A549 treated with Mapracorat at 1 μM for 4 hours (cell line): ENCODE results near the gene SSX2B. TPM values are rescaled to one million over a fixed set of nuclear protein-coding genes. Genes with fewer than 3 reads are reported as not detected.

Experiments
- total RNA-seq: library from RNA; stranded (reverse); fragments of 200-300 nt; extraction: Qiagen RNA extraction; gene quantifications from 5 replicates; pipeline ENCODE4 v1.2.3, GENCODE V29; 2022

The SSX2B gene
- not detected in 5 replicates for total RNA-seq

DNA sequence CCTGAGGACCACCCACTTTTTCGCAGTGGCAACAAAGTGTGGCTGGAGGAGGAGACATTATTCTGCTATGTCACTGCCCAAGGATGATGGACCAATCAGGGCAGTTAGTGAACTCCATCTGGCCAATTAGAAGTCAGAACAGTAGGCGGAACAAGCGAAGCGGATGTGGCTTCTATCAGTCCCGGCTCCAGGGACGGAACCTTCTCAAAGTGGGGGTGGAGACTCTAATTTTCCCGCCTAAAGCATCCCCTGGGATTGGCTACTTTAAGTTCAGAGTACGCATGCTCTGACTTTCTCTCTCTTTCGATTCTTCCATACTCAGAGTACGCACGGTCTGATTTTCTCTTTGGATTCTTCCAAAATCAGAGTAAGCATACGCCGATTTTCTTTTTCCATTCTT lies at the start of gene SSX2B:
TSS of gene SSX2B (plus strand) at position 301 of the 400 bp plus-strand sequence. CDS start 1,429 bp downstream, outside the sequence.

DNA sequence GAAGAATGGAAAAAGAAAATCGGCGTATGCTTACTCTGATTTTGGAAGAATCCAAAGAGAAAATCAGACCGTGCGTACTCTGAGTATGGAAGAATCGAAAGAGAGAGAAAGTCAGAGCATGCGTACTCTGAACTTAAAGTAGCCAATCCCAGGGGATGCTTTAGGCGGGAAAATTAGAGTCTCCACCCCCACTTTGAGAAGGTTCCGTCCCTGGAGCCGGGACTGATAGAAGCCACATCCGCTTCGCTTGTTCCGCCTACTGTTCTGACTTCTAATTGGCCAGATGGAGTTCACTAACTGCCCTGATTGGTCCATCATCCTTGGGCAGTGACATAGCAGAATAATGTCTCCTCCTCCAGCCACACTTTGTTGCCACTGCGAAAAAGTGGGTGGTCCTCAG lies 44.0 kb upstream of the SSX2B start, which contains the start of gene SSX2:
TSS of gene SSX2 (minus strand) at position 101 of the 400 bp plus-strand sequence. CDS start 1,429 bp downstream, outside the sequence.

DNA sequence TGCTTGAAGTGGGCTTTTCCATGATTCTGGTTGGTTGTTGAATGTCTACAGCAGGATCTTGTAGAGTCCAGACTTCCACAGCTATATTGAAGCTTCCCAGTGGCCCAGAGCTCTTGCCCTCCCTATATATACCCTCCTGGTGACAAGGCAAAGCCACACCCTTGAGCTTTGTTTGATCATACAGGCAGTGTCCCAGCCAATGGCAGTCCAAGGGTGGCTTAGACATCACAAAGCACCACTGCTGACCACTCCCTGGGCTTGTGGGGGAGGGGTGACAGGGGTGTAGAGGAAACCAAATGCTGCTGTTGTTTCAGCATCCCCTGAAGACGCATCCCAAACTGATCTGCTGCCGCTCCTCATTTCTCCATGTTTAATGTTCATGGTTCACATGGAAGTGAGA lies 46.3 kb downstream of the SSX2B start, which contains the start of gene SPANXN5:
TSS of gene SPANXN5 (minus strand) at position 101 of the 400 bp plus-strand sequence. CDS start at position 22, 79 bp downstream.

Other genes starting within 250 kb of the SSX2B start
- gene XAGE1B, start 234.2 kb upstream of the SSX2B start, total RNA-seq: 186 to 255 TPM (median 206 TPM) in 5 replicates
- not detected in 5 replicates for gene SSX7, start 96.4 kb upstream of the SSX2B start, total RNA-seq
- not detected in 5 replicates for gene SSX2, start 44.1 kb upstream of the SSX2B start, total RNA-seq
- not detected in 5 replicates for gene SPANXN5, start 46.2 kb downstream of the SSX2B start, total RNA-seq
- gene XAGE5, start 60.0 kb downstream of the SSX2B start, total RNA-seq: not detected in 5 replicates
- gene XAGE3, start 116.8 kb downstream of the SSX2B start, total RNA-seq: not detected in 5 replicates
- 10.5 to 18.4 TPM (median 11.8 TPM) in 5 replicates for gene FAM156B, start 146.1 kb downstream of the SSX2B start, total RNA-seq
- 12.1 to 18.2 TPM (median 12.6 TPM) in 5 replicates for gene FAM156A, start 207.3 kb downstream of the SSX2B start, total RNA-seq